ENCODE measurements around the gene RASSF3. TPM values are rescaled to one million over a fixed set of nuclear protein-coding genes. Genes with fewer than 3 reads are reported as not detected.

RASSF3 gene
- total RNA-seq, 4 donors from 2014 or later, result 19.4 to 46.2 (median 30.1) TPM

DNA sequence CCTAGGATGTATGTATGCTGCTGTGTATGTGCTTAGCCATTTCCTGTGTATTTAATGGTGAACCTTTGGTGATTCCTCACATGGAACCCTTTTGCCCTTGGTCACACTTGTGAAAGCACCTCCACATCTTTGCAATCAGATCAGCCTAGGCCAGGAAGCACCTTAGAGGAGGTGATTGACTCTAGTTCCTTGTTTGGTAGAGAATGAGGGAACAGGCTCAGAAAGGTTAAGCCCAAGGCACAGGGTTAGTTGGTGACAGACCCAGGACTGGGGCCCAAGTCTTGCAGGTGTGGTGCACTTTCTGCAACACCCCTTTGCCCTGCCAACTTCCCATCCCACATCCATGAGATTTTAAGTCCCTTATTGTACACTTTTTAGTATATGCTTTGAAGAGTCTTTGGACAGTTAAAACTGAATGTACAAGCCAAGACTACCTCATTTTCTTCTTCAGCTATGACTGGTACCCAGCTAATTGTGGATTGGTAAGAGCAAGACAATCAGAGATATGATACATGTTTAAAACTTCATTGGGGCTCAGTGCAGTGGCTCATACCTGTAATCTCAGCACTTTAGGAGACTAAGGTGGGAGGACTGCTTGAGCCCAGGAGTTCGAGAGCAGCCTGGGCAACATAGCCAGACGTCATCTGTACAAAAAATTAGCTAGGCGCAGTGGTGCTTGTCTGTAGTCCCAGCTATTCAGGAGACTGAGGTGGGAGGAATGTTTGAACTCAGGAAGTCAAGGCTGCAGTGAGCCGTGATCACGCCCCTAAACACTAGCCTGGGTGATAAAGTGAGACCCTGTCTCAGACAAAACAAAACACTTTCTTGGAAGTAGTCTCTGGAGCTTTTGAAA, 71.1 kb downstream of the RASSF3 start:
- no peak for TF ChIP-seq CTCF (IDR thresholded peaks at IDR 0.05; ENCODE audit: low read depth)

- TF ChIP-seq CTCF (IDR thresholded peaks at IDR 0.05; ENCODE audit: low read depth), result no peak
Measured at GRCh38 chr12:64682572-64683277, 72.4 kb downstream of the RASSF3 start.

GRCh38 chr12:64683816-64684543, 73.7 kb downstream of the RASSF3 start:
- no peak for TF ChIP-seq CTCF (IDR thresholded peaks at IDR 0.05; ENCODE audit: low read depth)

DNA sequence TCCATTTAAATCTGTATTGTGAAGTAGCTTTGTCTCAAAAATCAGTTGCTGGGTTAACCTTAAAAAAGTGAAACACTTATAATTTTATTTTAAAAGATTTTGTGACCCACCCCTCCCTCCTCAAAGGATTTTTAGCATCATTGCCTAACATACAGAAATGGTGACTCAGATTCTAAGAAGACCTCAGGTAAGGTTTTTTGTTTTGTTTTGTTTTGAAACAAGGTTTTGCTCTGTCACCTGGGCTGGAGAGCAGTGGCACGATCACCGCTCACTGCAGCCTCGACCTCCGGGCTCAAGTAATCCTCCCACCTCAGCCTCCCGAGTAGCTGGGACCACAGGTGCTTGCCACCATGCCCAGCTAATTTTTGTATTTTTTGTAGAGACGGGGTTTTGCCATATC, 74.8 kb downstream of the RASSF3 start:
- TF ChIP-seq CTCF (IDR thresholded peaks at IDR 0.05; ENCODE audit: low read depth), result no peak

- no peak for TF ChIP-seq CTCF (IDR thresholded peaks at IDR 0.05; ENCODE audit: low read depth)
Measured at GRCh38 chr12:64685605-64686004, 75.3 kb downstream of the RASSF3 start.

- no peak for TF ChIP-seq CTCF (IDR thresholded peaks at IDR 0.05; ENCODE audit: low read depth)
Measured at GRCh38 chr12:64687816-64688215, 77.5 kb downstream of the RASSF3 start.

DNA sequence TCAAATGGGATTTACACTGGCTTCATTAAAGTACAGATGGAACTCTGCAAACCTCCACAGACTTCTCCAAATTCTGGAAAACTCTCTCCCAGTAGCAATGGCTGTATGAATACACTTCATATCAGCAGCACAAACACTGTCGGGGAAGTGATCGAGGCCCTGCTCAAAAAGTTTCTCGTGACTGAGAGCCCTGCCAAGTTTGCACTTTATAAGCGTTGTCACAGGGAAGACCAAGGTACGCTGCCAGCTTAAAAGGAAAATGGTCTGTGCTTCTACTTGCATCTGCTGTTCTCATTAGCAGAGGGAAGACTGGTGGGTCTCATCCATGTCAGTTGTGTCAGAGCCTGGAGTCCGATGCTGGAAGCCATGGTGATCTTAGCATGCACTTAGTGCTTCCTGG, 77.9 kb downstream of the RASSF3 start:
- TF ChIP-seq CTCF (IDR thresholded peaks at IDR 0.05; ENCODE audit: low read depth), result no peak
